AG04450 (cell line): ENCODE results near the gene P4HB. TPM values are rescaled to one million over a fixed set of nuclear protein-coding genes. Genes with fewer than 3 reads are reported as not detected.

Source experiments
- CTCF ChIA-PET: fragments of 300-600, 350-600 bp; formaldehyde crosslinking; extraction: SDS; loops from one replicate; lab custom pipeline; 2022; ENCODE audit warnings: antibody characterized with exemption, inconsistent platforms; lab: Charles Lee
- POLR2A ChIA-PET: fragments of 350-600 bp; formaldehyde crosslinking; extraction: SDS; loops from one replicate; lab custom pipeline; 2021; ENCODE audit warnings: antibody characterized with exemption, inconsistent platforms; lab: Yijun Ruan, JAX
- DNase-seq: peaks from one replicate; pipeline ENCODE4 v3.0.0-alpha.2; 2011; ENCODE audit warnings: low read depth, low spot score
- H3K27ac ChIP-seq: one replicate; pipeline ENCODE4 v1.5.1; 2012; ENCODE audit warnings: low read depth, low read length, control low read depth
- H3K27me3 ChIP-seq: one replicate; pipeline ENCODE4 v1.6.0; 2012; ENCODE audit warnings: low read length; ENCODE audit not compliant: control insufficient read depth, insufficient read depth
- H3K4me3 ChIP-seq: 2 replicates; pipeline ENCODE4 v1.5.1; 2011; ENCODE audit warnings: mild to moderate bottlenecking, low read depth, low read length, control low read depth
- H3K9me3 ChIP-seq: 2 replicates; pipeline ENCODE4 v1.5.1; 2012; ENCODE audit warnings: low read length; ENCODE audit not compliant: control insufficient read depth, insufficient read depth
- CTCF ChIP-seq: IDR thresholded peaks from 2 replicates; pipeline ENCODE4 v1.5.1; 2011; ENCODE audit warnings: low read depth, low read length, control low read depth, inconsistent platforms
- polyA plus RNA-seq: library from polyadenylated mRNA; depleted of rRNA; stranded (reverse); fragments of >200 nt; gene quantifications from 2 replicates; pipeline ENCODE4 v1.2.3, GENCODE V29; 2011

The P4HB gene
- polyA plus RNA-seq, 1 experiment, result 158 TPM

GRCh38 chr17:81846743-81847689, 13.3 kb downstream of the P4HB start:
- Histone ChIP-seq H3K27me3 (no peaks in the 10 kb centered on the region), H3K27ac (peak overlapping the region; percentile 2), H3K9me3 (no peaks in the 10 kb centered on the region; the same call in 1 of the 2 replicates), H3K4me3 (no peak overlapping the region)
- POLR2A ChIA-PET, result interaction anchor here (0.8 to 1.2 kb wide), 3 partner anchors 13 to 80 kb away, joined by 3 to 5 read pairs (median 3); no protein-coding TSS in a partner anchor
- no peak for TF ChIP-seq CTCF
- CTCF ChIA-PET, result no interaction called here
- DNase-seq, result no peak

GRCh38 chr17:81845881-81846742, 14.2 kb downstream of the P4HB start:
- no peak for DNase-seq
- POLR2A ChIA-PET, result interaction anchor here (0.6 kb wide), 1 partner anchor 26 kb away, joined by 11 read pairs; no protein-coding TSS in a partner anchor
- Histone ChIP-seq H3K4me3 (no peak overlapping the region), H3K27me3 (no peaks in the 10 kb centered on the region), H3K9me3 (no peaks in the 10 kb centered on the region; the same call in 1 of the 2 replicates), H3K27ac (no peak overlapping the region)
- TF ChIP-seq CTCF, result no peak
- CTCF ChIA-PET, result no interaction called here

GRCh38 chr17:81845361-81845760, 15.0 kb downstream of the P4HB start:
- ChIA-PET POLR2A (interaction anchor here (0.6 kb wide), 1 partner anchor 25 kb away, joined by 11 read pairs; no protein-coding TSS in a partner anchor), CTCF (no interaction called here)
- H3K27ac ChIP-seq, result no peak overlapping the region
- TF ChIP-seq CTCF, result no peak
- DNase-seq, result no peak
- H3K27me3 ChIP-seq, result no peaks in the 10 kb centered on the region
- H3K4me3 ChIP-seq, result no peak overlapping the region
- H3K9me3 ChIP-seq, result no peaks in the 10 kb centered on the region; the same call in 1 of the 2 replicates

- no peak for TF ChIP-seq CTCF
- Histone ChIP-seq H3K27me3 (no peaks in the 10 kb centered on the region), H3K9me3 (no peaks in the 10 kb centered on the region; the same call in 1 of the 2 replicates), H3K4me3 (no peak overlapping the region), H3K27ac (no peak overlapping the region)
- ChIA-PET POLR2A (no interaction called here), CTCF (no interaction called here)
- no peak for DNase-seq
Observed at GRCh38 chr17:81844887-81845286, 15.4 kb downstream of the P4HB start.
